GM19468 (cell line): Measurements from ENCODE around the gene CYP19A1.
"Not testable (repeated sequence)": the region's sequence is repeated elsewhere in the genome, so short reads cannot be mapped to it uniquely, and the experiment has no call there.

Source experiments
- ATAC-seq: cut with Tn5 transposase; IDR thresholded peaks from one replicate; pipeline ENCODE4 v1.9.1; 2021; ENCODE audit warnings: mild to moderate bottlenecking, moderate library complexity, moderate number of reproducible peaks; ENCODE audit not compliant: unreplicated experiment; ENCODE audit errors: extremely low read depth

The CYP19A1 gene

GRCh38 chr15:51303462-51303980 lies 34.9 kb downstream of the CYP19A1 start:
- no peak for ATAC-seq

GRCh38 chr15:51302480-51302879 lies 35.9 kb downstream of the CYP19A1 start:
- ATAC-seq: no peak

- ATAC-seq: no peak
Measured at GRCh38 chr15:51299187-51300015, 39.0 kb downstream of the CYP19A1 start.

- no peak for ATAC-seq
Measured at GRCh38 chr15:51298620-51299019, 39.8 kb downstream of the CYP19A1 start.

- no peak for ATAC-seq
Measured at GRCh38 chr15:51290720-51291119, 47.7 kb downstream of the CYP19A1 start.

GRCh38 chr15:51289290-51289689 lies 49.1 kb downstream of the CYP19A1 start:
- ATAC-seq: no peak

- ATAC-seq: no peak
Measured at GRCh38 chr15:51288143-51289065, 50.0 kb downstream of the CYP19A1 start.

GRCh38 chr15:51286816-51287215 lies 51.6 kb downstream of the CYP19A1 start:
- no peak for ATAC-seq

GRCh38 chr15:51285399-51285798 lies 53.0 kb downstream of the CYP19A1 start:
- ATAC-seq: no peak

- ATAC-seq: no peak
Measured at GRCh38 chr15:51284871-51285270, 53.5 kb downstream of the CYP19A1 start.

- no peak for ATAC-seq
Measured at GRCh38 chr15:51283026-51283425, 55.4 kb downstream of the CYP19A1 start.

- not testable (repeated sequence) for ATAC-seq
Measured at GRCh38 chr15:51282241-51282640, 56.2 kb downstream of the CYP19A1 start.

- ATAC-seq: no peak
Measured at GRCh38 chr15:51281368-51281967, 56.9 kb downstream of the CYP19A1 start.

GRCh38 chr15:51280838-51281237 lies 57.6 kb downstream of the CYP19A1 start:
- no peak for ATAC-seq

GRCh38 chr15:51279391-51279790 lies 59.0 kb downstream of the CYP19A1 start:
- ATAC-seq: no peak

- ATAC-seq: no peak
Measured at GRCh38 chr15:51277101-51277500, 61.3 kb downstream of the CYP19A1 start.

GRCh38 chr15:51274956-51275355 lies 63.4 kb downstream of the CYP19A1 start:
- no peak for ATAC-seq

GRCh38 chr15:51270706-51271105 lies 67.7 kb downstream of the CYP19A1 start:
- ATAC-seq: no peak

- ATAC-seq: no peak
Measured at GRCh38 chr15:51269496-51269895, 68.9 kb downstream of the CYP19A1 start.

- no peak for ATAC-seq
Measured at GRCh38 chr15:51267703-51268083, 70.7 kb downstream of the CYP19A1 start.
